Measurements from ENCODE around the gene SALL3.

Gene SALL3

GRCh38 chr18:78966793-78967106 lies 12.9 kb upstream of the SALL3 start (continued):
- TF ChIP-seq, protein P1, sequence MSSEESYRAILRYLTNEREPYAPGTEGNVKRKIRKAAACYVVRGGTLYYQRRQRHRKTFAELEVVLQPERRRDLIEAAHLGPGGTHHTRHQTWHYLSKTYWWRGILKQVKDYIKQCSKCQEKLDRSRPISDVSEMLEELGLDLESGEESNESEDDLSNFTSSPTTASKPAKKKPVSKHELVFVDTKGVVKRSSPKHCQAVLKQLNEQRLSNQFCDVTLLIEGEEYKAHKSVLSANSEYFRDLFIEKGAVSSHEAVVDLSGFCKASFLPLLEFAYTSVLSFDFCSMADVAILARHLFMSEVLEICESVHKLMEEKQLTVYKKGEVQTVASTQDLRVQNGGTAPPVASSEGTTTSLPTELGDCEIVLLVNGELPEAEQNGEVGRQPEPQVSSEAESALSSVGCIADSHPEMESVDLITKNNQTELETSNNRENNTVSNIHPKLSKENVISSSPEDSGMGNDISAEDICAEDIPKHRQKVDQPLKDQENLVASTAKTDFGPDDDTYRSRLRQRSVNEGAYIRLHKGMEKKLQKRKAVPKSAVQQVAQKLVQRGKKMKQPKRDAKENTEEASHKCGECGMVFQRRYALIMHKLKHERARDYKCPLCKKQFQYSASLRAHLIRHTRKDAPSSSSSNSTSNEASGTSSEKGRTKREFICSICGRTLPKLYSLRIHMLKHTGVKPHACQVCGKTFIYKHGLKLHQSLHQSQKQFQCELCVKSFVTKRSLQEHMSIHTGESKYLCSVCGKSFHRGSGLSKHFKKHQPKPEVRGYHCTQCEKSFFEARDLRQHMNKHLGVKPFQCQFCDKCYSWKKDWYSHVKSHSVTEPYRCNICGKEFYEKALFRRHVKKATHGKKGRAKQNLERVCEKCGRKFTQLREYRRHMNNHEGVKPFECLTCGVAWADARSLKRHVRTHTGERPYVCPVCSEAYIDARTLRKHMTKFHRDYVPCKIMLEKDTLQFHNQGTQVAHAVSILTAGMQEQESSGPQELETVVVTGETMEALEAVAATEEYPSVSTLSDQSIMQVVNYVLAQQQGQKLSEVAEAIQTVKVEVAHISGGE (tag by site-specific recombination; conservative IDR thresholded peaks at IDR 0.05; ENCODE audit: low read depth) = no peak
- no peak for TF ChIP-seq OSR2 (tag by site-specific recombination; IDR thresholded peaks at IDR 0.05)
- TF ChIP-seq ZNF132 (tag by site-specific recombination; IDR thresholded peaks at IDR 0.05; ENCODE audit: borderline replicate concordance) = no peak

GRCh38 chr18:78967692-78968091 lies 11.9 kb upstream of the SALL3 start:
- Histone ChIP-seq H3K4me1 (ENCODE audit: control insufficient read depth, insufficient read depth, low read length) (no peaks in the 10 kb centered on the region), H3K9me3 (ENCODE audit: control insufficient read depth, insufficient read depth, low read depth, low read length) (no peaks in the 10 kb centered on the region), H3K27ac (ENCODE audit: extremely low read depth, low read depth, low read length) (no peak overlapping the region), H3K36me3 (ENCODE audit: control insufficient read depth in 2 of 2, insufficient read depth in 1 of 2, low read length in 2 of 2) (no peaks in the 10 kb centered on the region), H3K4me3 (ENCODE audit: low read depth, low read length) (no peak overlapping the region)
- no peak for TF ChIP-seq PRDM1 (tag by site-specific recombination; IDR thresholded peaks at IDR 0.05)
- no peak for TF ChIP-seq ZFP3 (tag by site-specific recombination; IDR thresholded peaks at IDR 0.05; ENCODE audit: low read depth)
- CTCF ChIA-PET = interaction anchor here (1.3 kb wide), 1 partner anchor 92 kb away, joined by 8 read pairs; no protein-coding TSS in a partner anchor
- POLR2A ChIA-PET = no interaction called here

DNA sequence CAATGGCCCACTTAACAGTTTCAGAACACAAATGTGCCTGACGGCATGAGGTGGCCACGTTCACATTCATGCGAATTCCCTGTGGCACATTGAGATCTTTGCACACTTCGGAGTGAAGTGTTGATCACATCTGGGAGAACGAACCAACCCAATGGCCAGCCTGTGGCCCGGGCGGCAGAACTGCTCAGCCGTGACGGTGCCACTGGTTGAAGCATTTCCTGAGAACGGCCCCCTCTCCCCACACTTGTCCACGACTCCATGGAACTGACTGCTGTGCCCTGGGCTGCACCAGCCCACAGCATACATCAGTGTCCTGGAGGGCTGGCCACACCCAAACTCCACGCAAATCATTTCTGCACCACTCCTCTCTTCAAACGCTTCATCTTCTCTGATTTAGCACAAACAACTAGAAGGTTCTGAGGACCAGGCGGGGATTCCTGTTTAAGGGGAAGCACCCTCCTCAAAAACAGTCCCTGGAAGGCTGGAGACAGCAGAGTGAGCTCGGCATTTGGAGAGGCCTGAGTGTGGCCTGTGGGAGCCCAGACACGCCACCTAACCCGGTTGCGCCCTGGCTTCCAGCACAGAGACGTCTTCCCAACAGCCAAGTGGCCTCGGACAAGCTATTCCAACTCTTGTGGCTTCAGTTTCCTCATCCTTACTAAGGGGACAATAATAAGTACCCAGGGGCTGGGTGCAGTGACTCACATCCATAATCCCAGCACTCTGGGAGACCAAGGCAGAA lies 9.9 kb upstream of the SALL3 start:
- CTCF ChIA-PET = no interaction called here
- H3K4me1 ChIP-seq (ENCODE audit: control insufficient read depth, insufficient read depth, low read length) = no peaks in the 10 kb centered on the region
- no peak overlapping the region for H3K4me3 ChIP-seq (ENCODE audit: low read depth, low read length)
- H3K9me3 ChIP-seq (ENCODE audit: control insufficient read depth, insufficient read depth, low read depth, low read length) = no peaks in the 10 kb centered on the region
- POLR2A ChIA-PET = no interaction called here
- no peak overlapping the region for H3K27ac ChIP-seq (ENCODE audit: extremely low read depth, low read depth, low read length)
- no peaks in the 10 kb centered on the region for H3K36me3 ChIP-seq (ENCODE audit: control insufficient read depth in 2 of 2, insufficient read depth in 1 of 2, low read length in 2 of 2)
- TF ChIP-seq, protein P2, sequence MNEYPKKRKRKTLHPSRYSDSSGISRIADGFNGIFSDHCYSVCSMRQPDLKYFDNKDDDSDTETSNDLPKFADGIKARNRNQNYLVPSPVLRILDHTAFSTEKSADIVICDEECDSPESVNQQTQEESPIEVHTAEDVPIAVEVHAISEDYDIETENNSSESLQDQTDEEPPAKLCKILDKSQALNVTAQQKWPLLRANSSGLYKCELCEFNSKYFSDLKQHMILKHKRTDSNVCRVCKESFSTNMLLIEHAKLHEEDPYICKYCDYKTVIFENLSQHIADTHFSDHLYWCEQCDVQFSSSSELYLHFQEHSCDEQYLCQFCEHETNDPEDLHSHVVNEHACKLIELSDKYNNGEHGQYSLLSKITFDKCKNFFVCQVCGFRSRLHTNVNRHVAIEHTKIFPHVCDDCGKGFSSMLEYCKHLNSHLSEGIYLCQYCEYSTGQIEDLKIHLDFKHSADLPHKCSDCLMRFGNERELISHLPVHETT (tag by site-specific recombination; IDR thresholded peaks at IDR 0.05) = no peak
- TF ChIP-seq ZNF426 (tag by site-specific recombination; IDR thresholded peaks at IDR 0.05) (no peak), ZNF521 (tag by site-specific recombination; IDR thresholded peaks at IDR 0.05) (no peak), ZNF362 (tag by site-specific recombination; IDR thresholded peaks at IDR 0.05) (no peak), ZNF510 (tag by site-specific recombination; IDR thresholded peaks at IDR 0.05; ENCODE audit: insufficient replicate concordance) (no peak), ZNF433 (tag by site-specific recombination; IDR thresholded peaks at IDR 0.05; ENCODE audit: low read depth) (no peak), ZNF311 (tag by site-specific recombination; IDR thresholded peaks at IDR 0.05; ENCODE audit: borderline replicate concordance) (no peak), ZNF658 (tag by site-specific recombination; IDR thresholded peaks at IDR 0.05) (no peak), ZNF654 (tag by site-specific recombination; IDR thresholded peaks at IDR 0.05; ENCODE audit: low read depth) (no peak), ZNF404 (tag by site-specific recombination; IDR thresholded peaks at IDR 0.05) (no peak), GLIS1 (tag by site-specific recombination; IDR thresholded peaks at IDR 0.05) (no peak), ZNF121 (tag by site-specific recombination; IDR thresholded peaks at IDR 0.05) (no peak), ZNF629 (tag by site-specific recombination; IDR thresholded peaks at IDR 0.05) (no peak), HOXD13 (CRISPR knock-in tag; IDR thresholded peaks at IDR 0.05; ENCODE audit: borderline replicate concordance) (no peak)
- TF ChIP-seq, protein P3, sequence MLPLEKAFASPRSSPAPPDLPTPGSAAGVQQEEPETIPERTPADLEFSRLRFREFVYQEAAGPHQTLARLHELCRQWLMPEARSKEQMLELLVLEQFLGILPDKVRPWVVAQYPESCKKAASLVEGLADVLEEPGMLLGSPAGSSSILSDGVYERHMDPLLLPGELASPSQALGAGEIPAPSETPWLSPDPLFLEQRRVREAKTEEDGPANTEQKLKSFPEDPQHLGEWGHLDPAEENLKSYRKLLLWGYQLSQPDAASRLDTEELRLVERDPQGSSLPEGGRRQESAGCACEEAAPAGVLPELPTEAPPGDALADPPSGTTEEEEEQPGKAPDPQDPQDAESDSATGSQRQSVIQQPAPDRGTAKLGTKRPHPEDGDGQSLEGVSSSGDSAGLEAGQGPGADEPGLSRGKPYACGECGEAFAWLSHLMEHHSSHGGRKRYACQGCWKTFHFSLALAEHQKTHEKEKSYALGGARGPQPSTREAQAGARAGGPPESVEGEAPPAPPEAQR (tag by site-specific recombination; IDR thresholded peaks at IDR 0.05) = no peak
- TF ChIP-seq, protein P4, sequence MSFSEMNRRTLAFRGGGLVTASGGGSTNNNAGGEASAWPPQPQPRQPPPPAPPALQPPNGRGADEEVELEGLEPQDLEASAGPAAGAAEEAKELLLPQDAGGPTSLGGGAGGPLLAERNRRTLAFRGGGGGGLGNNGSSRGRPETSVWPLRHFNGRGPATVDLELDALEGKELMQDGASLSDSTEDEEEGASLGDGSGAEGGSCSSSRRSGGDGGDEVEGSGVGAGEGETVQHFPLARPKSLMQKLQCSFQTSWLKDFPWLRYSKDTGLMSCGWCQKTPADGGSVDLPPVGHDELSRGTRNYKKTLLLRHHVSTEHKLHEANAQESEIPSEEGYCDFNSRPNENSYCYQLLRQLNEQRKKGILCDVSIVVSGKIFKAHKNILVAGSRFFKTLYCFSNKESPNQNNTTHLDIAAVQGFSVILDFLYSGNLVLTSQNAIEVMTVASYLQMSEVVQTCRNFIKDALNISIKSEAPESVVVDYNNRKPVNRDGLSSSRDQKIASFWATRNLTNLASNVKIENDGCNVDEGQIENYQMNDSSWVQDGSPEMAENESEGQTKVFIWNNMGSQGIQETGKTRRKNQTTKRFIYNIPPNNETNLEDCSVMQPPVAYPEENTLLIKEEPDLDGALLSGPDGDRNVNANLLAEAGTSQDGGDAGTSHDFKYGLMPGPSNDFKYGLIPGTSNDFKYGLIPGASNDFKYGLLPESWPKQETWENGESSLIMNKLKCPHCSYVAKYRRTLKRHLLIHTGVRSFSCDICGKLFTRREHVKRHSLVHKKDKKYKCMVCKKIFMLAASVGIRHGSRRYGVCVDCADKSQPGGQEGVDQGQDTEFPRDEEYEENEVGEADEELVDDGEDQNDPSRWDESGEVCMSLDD (tag by site-specific recombination; IDR thresholded peaks at IDR 0.05) = no peak
- TF ChIP-seq, protein P5, sequence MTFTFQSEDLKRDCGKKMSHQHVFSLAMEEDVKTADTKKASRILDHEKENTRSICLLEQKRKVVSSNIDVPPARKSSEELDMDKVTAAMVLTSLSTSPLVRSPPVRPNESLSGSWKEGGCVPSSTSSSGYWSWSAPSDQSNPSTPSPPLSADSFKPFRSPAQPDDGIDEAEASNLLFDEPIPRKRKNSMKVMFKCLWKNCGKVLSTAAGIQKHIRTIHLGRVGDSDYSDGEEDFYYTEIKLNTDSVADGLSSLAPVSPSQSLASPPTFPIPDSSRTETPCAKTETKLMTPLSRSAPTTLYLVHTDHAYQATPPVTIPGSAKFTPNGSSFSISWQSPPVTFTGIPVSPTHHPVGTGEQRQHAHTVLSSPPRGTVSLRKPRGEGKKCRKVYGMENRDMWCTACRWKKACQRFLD (tag by site-specific recombination; IDR thresholded peaks at IDR 0.05) = no peak
